Parathyroid adenoma (tissue), 2 donors: ENCODE measurements around the gene PRSS22.

Experiments
- H2AFZ ChIP-seq: fragments of 300-600 bp; sonication (generic); one replicate; pipeline ENCODE4 v1.7.0; 2017; ENCODE audit warnings: antibody characterized with exemption, mild to moderate bottlenecking
- H3K27ac ChIP-seq: fragments of 300-600 bp; sonication (generic); one replicate; pipeline ENCODE4 v1.7.0; 2017
- H3K27me3 ChIP-seq: fragments of 300-600 bp; sonication (generic); one replicate; pipeline ENCODE4 v1.7.0; 2017; ENCODE audit warnings: low read length; ENCODE audit not compliant: control insufficient read depth, insufficient read depth
- H3K36me3 ChIP-seq: fragments of 300-600 bp; sonication (generic); one replicate; pipeline ENCODE4 v1.7.0; 2017; ENCODE audit warnings: low read length; ENCODE audit not compliant: control insufficient read depth, insufficient read depth
- H3K4me1 ChIP-seq: fragments of 300-600 bp; sonication (generic); one replicate; pipeline ENCODE4 v1.7.0; 2017; ENCODE audit warnings: control low read depth
- H3K4me2 ChIP-seq: fragments of 300-600 bp; sonication (generic); one replicate; pipeline ENCODE4 v1.7.0; 2017; ENCODE audit warnings: low read length
- H3K4me3 ChIP-seq: fragments of 300-600 bp; sonication (generic); one replicate; pipeline ENCODE4 v1.7.0; 2017; ENCODE audit warnings: low read depth, low read length
- H3K79me2 ChIP-seq: fragments of 300-600 bp; sonication (generic); one replicate; pipeline ENCODE4 v1.7.0; 2017; ENCODE audit warnings: control low read depth
- H3K9ac ChIP-seq: fragments of 300-600 bp; sonication (generic); one replicate; pipeline ENCODE4 v1.7.0; 2017; ENCODE audit warnings: mild to moderate bottlenecking
- H3K9me3 ChIP-seq: fragments of 300-600 bp; sonication (generic); one replicate; pipeline ENCODE4 v1.7.0; 2017; ENCODE audit warnings: low read length; ENCODE audit not compliant: control insufficient read depth
- TF ChIP-seq, protein P1 (sequence below): fragments of 300-600 bp; sonication (generic); IDR thresholded peaks from one replicate; pipeline ENCODE4 v1.7.0; 2017; ENCODE audit warnings: antibody characterized with exemption, mild to moderate bottlenecking
- donor health status: primary hyperparathyroidism.

Gene PRSS22

DNA sequence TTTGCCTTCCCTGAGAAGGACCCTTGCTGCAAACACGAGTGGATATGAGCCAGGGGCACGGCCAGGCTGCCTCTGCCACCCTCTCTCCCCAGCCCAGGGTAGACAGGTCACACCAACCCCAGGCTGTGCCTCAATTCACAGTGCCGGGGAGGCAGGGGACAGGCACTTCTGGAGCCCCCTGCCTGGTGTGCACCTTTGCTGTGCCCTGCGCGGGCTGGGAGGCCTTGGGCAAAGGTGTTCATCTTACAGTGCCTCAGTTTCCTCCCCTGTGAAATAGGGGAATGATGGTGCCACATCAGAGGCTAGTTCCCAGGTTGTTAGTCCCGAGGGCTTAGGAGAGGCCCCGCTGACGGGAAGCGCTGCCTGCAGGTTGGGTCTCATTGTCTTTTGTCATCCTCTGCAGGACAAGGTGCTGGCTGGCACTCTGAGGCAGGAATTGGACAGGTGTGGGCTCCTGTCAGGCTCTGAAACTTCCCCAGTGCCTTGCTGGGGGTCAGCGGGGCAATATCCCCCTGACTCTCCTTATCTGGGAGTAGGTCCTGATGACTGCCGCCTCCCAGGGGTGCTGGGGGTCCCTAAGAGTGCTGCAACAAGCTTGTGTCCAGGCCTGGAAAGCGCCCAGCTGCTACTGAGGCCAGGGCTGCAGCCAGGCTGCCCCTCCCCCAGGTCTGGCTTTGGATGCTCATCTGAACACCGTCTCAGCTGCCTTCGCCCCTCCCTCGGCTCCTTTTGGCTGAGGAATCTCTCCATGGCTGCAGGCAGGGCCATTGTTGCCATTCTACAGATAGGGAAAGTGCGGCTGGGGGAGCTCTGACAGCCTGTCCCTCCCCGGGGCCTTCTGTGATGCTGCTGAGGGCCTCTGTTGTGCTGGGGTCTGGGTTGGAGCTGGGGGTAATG, 37.8 kb downstream of the PRSS22 start:
- no peak overlapping the region for H3K4me2 ChIP-seq
- no peaks in the 10 kb centered on the region for H3K27me3 ChIP-seq
- H3K4me3 ChIP-seq, result no peak overlapping the region
- no peaks in the 10 kb centered on the region for H3K36me3 ChIP-seq
- H3K27ac ChIP-seq, result no peak overlapping the region
- H3K4me1 ChIP-seq, result no peaks in the 10 kb centered on the region
- H3K9me3 ChIP-seq, result no peaks in the 10 kb centered on the region
- TF ChIP-seq, protein P1, sequence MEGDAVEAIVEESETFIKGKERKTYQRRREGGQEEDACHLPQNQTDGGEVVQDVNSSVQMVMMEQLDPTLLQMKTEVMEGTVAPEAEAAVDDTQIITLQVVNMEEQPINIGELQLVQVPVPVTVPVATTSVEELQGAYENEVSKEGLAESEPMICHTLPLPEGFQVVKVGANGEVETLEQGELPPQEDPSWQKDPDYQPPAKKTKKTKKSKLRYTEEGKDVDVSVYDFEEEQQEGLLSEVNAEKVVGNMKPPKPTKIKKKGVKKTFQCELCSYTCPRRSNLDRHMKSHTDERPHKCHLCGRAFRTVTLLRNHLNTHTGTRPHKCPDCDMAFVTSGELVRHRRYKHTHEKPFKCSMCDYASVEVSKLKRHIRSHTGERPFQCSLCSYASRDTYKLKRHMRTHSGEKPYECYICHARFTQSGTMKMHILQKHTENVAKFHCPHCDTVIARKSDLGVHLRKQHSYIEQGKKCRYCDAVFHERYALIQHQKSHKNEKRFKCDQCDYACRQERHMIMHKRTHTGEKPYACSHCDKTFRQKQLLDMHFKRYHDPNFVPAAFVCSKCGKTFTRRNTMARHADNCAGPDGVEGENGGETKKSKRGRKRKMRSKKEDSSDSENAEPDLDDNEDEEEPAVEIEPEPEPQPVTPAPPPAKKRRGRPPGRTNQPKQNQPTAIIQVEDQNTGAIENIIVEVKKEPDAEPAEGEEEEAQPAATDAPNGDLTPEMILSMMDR, result no peak
- H2AFZ ChIP-seq, result no peak overlapping the region
- H3K79me2 ChIP-seq, result no peaks in the 10 kb centered on the region
- H3K9ac ChIP-seq, result no peak overlapping the region

DNA sequence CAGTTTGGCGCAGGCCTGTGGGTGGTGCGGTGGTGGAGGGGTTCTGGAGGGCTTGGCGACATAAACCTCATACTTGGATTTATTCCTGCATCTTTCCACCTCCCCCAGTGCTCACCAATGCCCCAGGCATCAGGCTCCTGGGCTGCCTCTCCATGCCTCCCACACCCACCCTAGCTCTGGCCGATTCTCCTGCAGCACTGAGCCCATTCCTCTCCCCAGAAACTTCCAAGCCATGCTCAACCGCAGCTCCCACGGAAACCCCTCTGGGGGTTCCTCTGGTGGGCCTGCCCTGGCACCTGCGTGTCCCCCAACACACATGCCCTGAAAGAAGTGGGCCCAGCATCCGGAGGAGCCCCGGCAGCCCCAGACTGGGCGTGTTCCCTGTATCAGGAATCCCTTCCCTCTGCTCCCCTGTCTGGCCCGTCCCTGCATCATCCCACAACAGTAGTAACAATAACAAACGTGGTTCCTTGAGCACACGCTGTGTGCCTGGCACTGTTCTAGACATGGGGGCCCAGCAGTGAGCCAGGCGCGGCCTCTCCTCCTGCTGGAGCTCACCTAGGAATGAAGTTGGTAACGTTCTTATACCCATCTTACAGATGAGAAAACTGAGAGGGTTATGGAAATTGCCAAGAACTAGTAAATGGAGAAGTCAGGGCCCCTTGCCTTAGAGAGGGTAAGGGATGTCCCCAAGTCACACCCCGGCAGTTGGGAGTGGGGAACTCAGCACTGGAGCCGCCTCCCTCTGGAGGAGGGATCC, 38.6 kb downstream of the PRSS22 start:
- Histone ChIP-seq H3K27ac (no peak overlapping the region), H3K4me2 (no peak overlapping the region), H3K36me3 (no peaks in the 10 kb centered on the region), H3K27me3 (no peaks in the 10 kb centered on the region), H3K4me1 (no peaks in the 10 kb centered on the region), H3K9me3 (no peaks in the 10 kb centered on the region), H2AFZ (no peak overlapping the region), H3K9ac (no peak overlapping the region), H3K79me2 (no peaks in the 10 kb centered on the region), H3K4me3 (no peak overlapping the region)
- TF ChIP-seq, protein P1, result no peak

DNA sequence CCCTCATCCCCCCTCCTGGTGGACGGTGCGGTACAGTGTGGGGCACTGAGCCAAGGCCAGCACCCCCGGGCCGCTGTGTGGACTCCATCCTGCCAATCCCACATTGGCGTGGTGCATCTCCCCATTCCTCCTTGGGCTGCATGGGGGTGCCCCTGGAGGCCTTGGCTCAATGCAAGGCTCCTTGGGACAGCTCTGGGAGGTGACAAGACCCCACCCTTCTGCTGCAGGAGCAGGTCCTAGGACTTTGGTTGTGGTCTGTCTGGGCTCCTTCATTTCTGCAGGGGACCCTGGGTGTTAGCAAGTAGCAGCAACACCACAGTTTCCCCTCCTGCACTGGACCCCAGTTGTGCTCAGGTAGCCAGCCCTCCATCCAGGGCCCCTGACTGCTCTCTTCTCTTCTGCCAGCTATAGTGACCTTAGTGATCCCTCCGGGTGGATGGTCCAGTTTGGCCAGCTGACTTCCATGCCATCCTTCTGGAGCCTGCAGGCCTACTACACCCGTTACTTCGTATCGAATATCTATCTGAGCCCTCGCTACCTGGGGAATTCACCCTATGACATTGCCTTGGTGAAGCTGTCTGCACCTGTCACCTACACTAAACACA, 39.6 kb downstream of the PRSS22 start:
- Histone ChIP-seq H3K27me3 (no peaks in the 10 kb centered on the region), H3K79me2 (no peaks in the 10 kb centered on the region)
- TF ChIP-seq, protein P1, result no peak

DNA sequence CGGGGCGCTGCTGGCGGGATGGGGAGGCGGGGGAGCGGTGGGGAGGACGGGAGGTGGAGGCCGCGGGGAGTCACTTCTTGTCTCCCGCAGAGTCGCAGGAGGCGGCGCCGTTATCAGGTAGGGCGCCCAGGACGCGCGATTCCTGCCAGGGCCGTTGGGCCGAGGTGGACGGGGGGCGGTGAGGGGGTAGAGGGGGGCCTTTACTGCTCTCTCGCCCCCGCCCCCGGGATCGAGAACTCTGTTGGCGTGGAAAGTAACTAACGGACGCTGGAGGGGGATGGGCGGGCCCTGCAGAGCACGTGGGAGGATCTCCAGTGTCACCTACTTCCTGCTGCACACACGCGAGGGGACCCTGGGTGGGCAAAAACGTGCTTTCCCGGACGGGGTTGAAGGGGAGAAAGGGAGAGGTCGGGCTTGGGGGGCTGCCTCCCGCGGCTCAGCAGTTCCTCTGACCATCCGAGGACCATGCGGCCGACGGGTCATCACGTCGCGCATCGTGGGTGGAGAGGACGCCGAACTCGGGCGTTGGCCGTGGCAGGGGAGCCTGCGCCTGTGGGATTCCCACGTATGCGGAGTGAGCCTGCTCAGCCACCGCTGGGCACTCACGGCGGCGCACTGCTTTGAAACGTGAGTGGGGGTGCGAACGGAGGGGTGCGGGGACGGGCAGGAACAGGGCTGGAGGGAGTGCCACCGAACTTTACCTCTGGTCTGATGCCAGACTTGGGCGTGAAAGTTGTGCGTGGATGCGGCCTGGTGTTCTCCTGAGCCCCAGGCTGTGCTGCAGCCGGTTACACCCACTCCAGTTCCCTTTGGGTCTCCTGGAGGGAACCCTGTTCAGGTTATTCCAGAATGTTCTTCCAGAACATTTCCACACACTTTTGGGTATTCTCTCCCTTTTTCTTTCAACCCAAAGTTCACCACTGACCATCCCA, 40.4 kb downstream of the PRSS22 start:
- H3K4me1 ChIP-seq, result no peaks in the 10 kb centered on the region
- H3K4me3 ChIP-seq, result no peak overlapping the region
- no peak overlapping the region for H2AFZ ChIP-seq
- H3K4me2 ChIP-seq, result no peak overlapping the region
- H3K27me3 ChIP-seq, result no peaks in the 10 kb centered on the region
- H3K27ac ChIP-seq, result no peak overlapping the region
- no peaks in the 10 kb centered on the region for H3K9me3 ChIP-seq
- H3K9ac ChIP-seq, result no peak overlapping the region
- TF ChIP-seq, protein P1, result no peak
- no peaks in the 10 kb centered on the region for H3K36me3 ChIP-seq
- no peaks in the 10 kb centered on the region for H3K79me2 ChIP-seq

More for the DNA sequence above, 39.6 kb downstream of the PRSS22 start:
- Histone ChIP-seq H3K4me1 (no peaks in the 10 kb centered on the region), H3K9me3 (no peaks in the 10 kb centered on the region), H3K4me2 (no peak overlapping the region), H2AFZ (no peak overlapping the region), H3K36me3 (no peaks in the 10 kb centered on the region), H3K27ac (no peak overlapping the region), H3K4me3 (no peak overlapping the region), H3K9ac (no peak overlapping the region)
